DMS153 (cell line): ENCODE results near the gene SH3BP2.

Source experiments
- DNase-seq: peaks from one replicate; lab custom pipeline; 2025; lab: John Stamatoyannopoulos, UW

SH3BP2 gene

GRCh38 chr4:2856266-2856665, 63.4 kb downstream of the SH3BP2 start:
- no peak for DNase-seq

- no peak for DNase-seq
Measured at GRCh38 chr4:2857349-2857927, 64.6 kb downstream of the SH3BP2 start.

GRCh38 chr4:2858451-2859217, 65.7 kb downstream of the SH3BP2 start:
- no peak for DNase-seq

- DNase-seq: no peak
Measured at GRCh38 chr4:2859514-2859913, 66.6 kb downstream of the SH3BP2 start.

GRCh38 chr4:2860391-2861348, 67.8 kb downstream of the SH3BP2 start:
- no peak for DNase-seq

- no peak for DNase-seq
Measured at GRCh38 chr4:2861631-2862436, 68.9 kb downstream of the SH3BP2 start.

GRCh38 chr4:2862528-2862927, 69.6 kb downstream of the SH3BP2 start:
- no peak for DNase-seq

- DNase-seq: no peak
Measured at GRCh38 chr4:2863649-2864048, 70.8 kb downstream of the SH3BP2 start.

- no peak for DNase-seq
Measured at GRCh38 chr4:2865196-2865780, 72.4 kb downstream of the SH3BP2 start.

GRCh38 chr4:2866160-2866861, 73.4 kb downstream of the SH3BP2 start:
- DNase-seq: no peak

- DNase-seq: no peak
Measured at GRCh38 chr4:2866891-2867290, 74.0 kb downstream of the SH3BP2 start.

GRCh38 chr4:2867758-2868491, 75.0 kb downstream of the SH3BP2 start:
- no peak for DNase-seq

- DNase-seq: no peak
Measured at GRCh38 chr4:2868877-2869487, 76.1 kb downstream of the SH3BP2 start.

GRCh38 chr4:2869659-2870058, 76.8 kb downstream of the SH3BP2 start:
- DNase-seq: no peak

GRCh38 chr4:2870082-2870481, 77.2 kb downstream of the SH3BP2 start:
- no peak for DNase-seq

GRCh38 chr4:2871466-2871865, 78.6 kb downstream of the SH3BP2 start:
- DNase-seq: no peak

GRCh38 chr4:2871911-2872310, 79.0 kb downstream of the SH3BP2 start:
- no peak for DNase-seq

- DNase-seq: no peak
Measured at GRCh38 chr4:2873329-2873728, 80.4 kb downstream of the SH3BP2 start.

GRCh38 chr4:2874861-2875260, 82.0 kb downstream of the SH3BP2 start:
- no peak for DNase-seq

- no peak for DNase-seq
Measured at GRCh38 chr4:2875556-2875955, 82.7 kb downstream of the SH3BP2 start.
